H1 (cell line): Measurements from ENCODE around the gene FRAT2. TPM values are rescaled to one million over a fixed set of nuclear protein-coding genes. Genes with fewer than 3 reads are reported as not detected.

Source experiments
- CTCF ChIA-PET: fragments of 300-600 bp; sonication (Branson Sonifier 250); formaldehyde crosslinking; loops from one replicate; lab custom pipeline; 2021; ENCODE audit not compliant: partially characterized antibody; lab: Charles Lee
- POLR2A ChIA-PET: fragments of 300-600 bp; sonication (Branson Sonifier 250); formaldehyde crosslinking; loops from one replicate; lab custom pipeline; 2021; ENCODE audit warnings: inconsistent platforms; ENCODE audit not compliant: partially characterized antibody; lab: Charles Lee
- DNase-seq, 2 experiments: peaks; one replicate each; pipeline versions ENCODE4 v3.0.0 to v3.0.0-alpha.2; 2010 to 2022; ENCODE audit warnings: low spot score in 2 of 2, low read depth in 1 of 2, mixed read lengths in 1 of 2
- FAIRE-seq: peaks from 2 replicates; lab custom pipeline; 2011; peaks lifted over from hg19 to GRCh38; lab: Jason Lieb, UNC
- H2AFZ ChIP-seq: 2 replicates; pipeline ENCODE4 v1.8.1; 2012; ENCODE audit warnings: low read length, inconsistent platforms
- H2AK5ac ChIP-seq: 2 replicates; pipeline ENCODE4 v1.6.1; 2013; ENCODE audit warnings: low read depth, low read length
- H2BK120ac ChIP-seq: replicated peaks from 2 replicates; pipeline ENCODE3; 2013; ENCODE audit warnings: low read depth, low read length, inconsistent platforms
- H2BK12ac ChIP-seq: 2 replicates; pipeline ENCODE4 v1.6.1; 2013; ENCODE audit warnings: low read depth, low read length
- H2BK15ac ChIP-seq: 2 replicates; pipeline ENCODE4 v1.6.1; 2013; ENCODE audit warnings: low read length
- H2BK20ac ChIP-seq: 2 replicates; pipeline ENCODE4 v1.6.1; 2013; ENCODE audit warnings: low read length
- H2BK5ac ChIP-seq: 2 replicates; pipeline ENCODE4 v1.6.1; 2013; ENCODE audit warnings: low read depth, low read length
- H3K14ac ChIP-seq: 2 replicates; pipeline ENCODE4 v1.6.1; 2013; ENCODE audit warnings: inconsistent platforms; ENCODE audit not compliant: insufficient read length
- H3K18ac ChIP-seq: 2 replicates; pipeline ENCODE4 v1.6.1; 2013; ENCODE audit warnings: low read length; ENCODE audit errors: extremely low read depth
- H3K23ac ChIP-seq: 2 replicates; pipeline ENCODE4 v1.6.1; 2013; ENCODE audit warnings: inconsistent platforms; ENCODE audit not compliant: insufficient read length
- H3K23me2 ChIP-seq: 2 replicates; pipeline ENCODE4 v1.6.1; 2013; ENCODE audit warnings: low read depth, low read length
- H3K27ac ChIP-seq: 2 replicates; pipeline ENCODE4 v1.6.1; 2011; ENCODE audit warnings: low read depth, low read length, inconsistent platforms
- H3K27me3 ChIP-seq, 4 experiments: replicated peaks in 1 of 4; 1 replicate in 1 of 4; 2 replicates in 3 of 4; pipeline versions ENCODE4 v1.6.1 to v1.8.1; 2011 to 2013; ENCODE audit warnings: low read length in 3 of 4, mild to moderate bottlenecking in 3 of 4, inconsistent platforms in 2 of 4, mixed read lengths in 2 of 4, moderate library complexity in 1 of 4; ENCODE audit not compliant: control insufficient read depth in 3 of 4, insufficient read depth in 3 of 4; ENCODE audit errors: extremely low read depth in 1 of 4
- H3K36me3 ChIP-seq, 4 experiments: 2 replicates each; pipeline versions ENCODE4 v1.6.1 to v1.8.1; 2011 to 2013; ENCODE audit warnings: mild to moderate bottlenecking in 4 of 4, low read length in 3 of 4, moderate library complexity in 2 of 4, control low read depth in 1 of 4, inconsistent platforms in 1 of 4; ENCODE audit not compliant: insufficient read depth in 4 of 4, control insufficient read depth in 2 of 4
- H3K4ac ChIP-seq: replicated peaks from 2 replicates; pipeline ENCODE3; 2013; ENCODE audit warnings: low read length, low read depth, mixed read lengths, inconsistent platforms; ENCODE audit not compliant: insufficient read length
- H3K4me1 ChIP-seq, 4 experiments: replicated peaks in 1 of 4; 1 replicate in 1 of 4; 2 replicates in 3 of 4; pipeline versions ENCODE4 v1.6.1 to v1.8.1; 2011 to 2013; ENCODE audit warnings: low read length in 3 of 4, inconsistent platforms in 2 of 4, mixed read lengths in 1 of 4; ENCODE audit not compliant: insufficient read depth in 4 of 4, control insufficient read depth in 3 of 4
- H3K4me2 ChIP-seq, 2 experiments: 2 replicates each; pipeline versions ENCODE4 v1.6.1 to v1.8.1; 2011 to 2013; ENCODE audit warnings: low read depth in 2 of 2, low read length in 2 of 2, control low read depth in 1 of 2, inconsistent platforms in 1 of 2, mild to moderate bottlenecking in 1 of 2; ENCODE audit not compliant: insufficient read depth in 1 of 2
- H3K4me3 ChIP-seq, 4 experiments: fragments of 200-600, 300-600 bp in 1 of 4; sonication (generic), shearing (Covaris generic), sonication (Bioruptor Twin) in 1 of 4; 2 replicates each; pipeline versions ENCODE4 v1.5.1 to v1.8.1; 2011 to 2016; ENCODE audit warnings: low read length in 4 of 4, low read depth in 3 of 4, control low read depth in 2 of 4, inconsistent platforms in 2 of 4, mild to moderate bottlenecking in 2 of 4, mixed read lengths in 1 of 4, moderate library complexity in 1 of 4; ENCODE audit not compliant: insufficient read depth in 2 of 4; ENCODE audit errors: extremely low read depth in 1 of 4
- H3K56ac ChIP-seq: replicated peaks from 2 replicates; pipeline ENCODE3; 2013; ENCODE audit warnings: low read depth, mild to moderate bottlenecking, mixed read lengths, low read length, inconsistent platforms; ENCODE audit not compliant: insufficient read length
- H3K79me1 ChIP-seq: 2 replicates; pipeline ENCODE4 v1.6.1; 2013; ENCODE audit warnings: low read depth, low read length, control low read depth
- H3K79me2 ChIP-seq, 2 experiments: 2 replicates each; pipeline versions ENCODE4 v1.6.1 to v1.8.1; 2012 to 2013; ENCODE audit warnings: low read length in 2 of 2, mild to moderate bottlenecking in 2 of 2, inconsistent platforms in 1 of 2; ENCODE audit not compliant: insufficient read depth in 2 of 2, control insufficient read depth in 1 of 2
- H3K9ac ChIP-seq, 4 experiments: replicated peaks in 1 of 4; 1 replicate in 1 of 4; 2 replicates in 3 of 4; pipeline versions ENCODE4 v1.6.1 to v1.8.1; 2011 to 2013; ENCODE audit warnings: low read depth in 3 of 4, low read length in 3 of 4, control low read depth in 2 of 4, mild to moderate bottlenecking in 2 of 4, moderate library complexity in 2 of 4, inconsistent platforms in 1 of 4; ENCODE audit errors: extremely low read depth in 1 of 4
- H3K9me3 ChIP-seq, 2 experiments: 2 replicates each; pipeline versions ENCODE4 v1.6.1 to v1.8.1; 2012 to 2013; ENCODE audit warnings: mild to moderate bottlenecking in 2 of 2, moderate library complexity in 2 of 2, control low read depth in 1 of 2, inconsistent platforms in 1 of 2, low read depth in 1 of 2, low read length in 1 of 2, mixed read lengths in 1 of 2; ENCODE audit not compliant: insufficient read depth in 2 of 2
- H4K20me1 ChIP-seq, 2 experiments: replicated peaks in 1 of 2; 2 replicates each; pipeline versions ENCODE3 to v1.8.1; 2011 to 2013; ENCODE audit warnings: inconsistent platforms in 2 of 2, low read length in 2 of 2, mild to moderate bottlenecking in 1 of 2; ENCODE audit not compliant: insufficient read depth in 2 of 2, control insufficient read depth in 1 of 2
- H4K5ac ChIP-seq: 2 replicates; pipeline ENCODE4 v1.6.1; 2013; ENCODE audit warnings: low read length, low read depth, mixed read lengths, inconsistent platforms; ENCODE audit not compliant: insufficient read length
- H4K8ac ChIP-seq: 2 replicates; pipeline ENCODE4 v1.8.0; 2013; ENCODE audit warnings: mild to moderate bottlenecking, moderate library complexity, low read length, inconsistent platforms; ENCODE audit not compliant: insufficient read depth; ENCODE audit errors: extremely low read depth
- H4K91ac ChIP-seq: replicated peaks from 2 replicates; pipeline ENCODE3; 2013; ENCODE audit warnings: low read length, mixed read lengths, inconsistent platforms; ENCODE audit not compliant: insufficient read length
- GTF2F1 ChIP-seq: IDR thresholded peaks from 2 replicates; pipeline ENCODE4 v1.6.1; 2012; ENCODE audit warnings: low read depth, low read length, improper control_type of control experiment, borderline replicate concordance
- WGBS, 2 experiments: shearing (Covaris generic) in 1 of 2; methylation state at CpG; one replicate each; pipeline versions ENCODE4 v1.1.6 to v1.1.7; 2013 to 2015; ENCODE audit warnings: low lambda C conversion rate in 2 of 2, mixed read lengths in 2 of 2, inconsistent platforms in 1 of 2, low coverage in 1 of 2, missing lambda C conversion rate in 1 of 2; ENCODE audit not compliant: insufficient replicate concordance in 2 of 2, insufficient coverage in 1 of 2, insufficient read length in 1 of 2; ENCODE audit errors: extremely low coverage in 1 of 2, missing lambda C conversion rate in 1 of 2; 5-methylcytosine and 5-hydroxymethylcytosine counted together
- polyA plus RNA-seq, 7 experiments: library from polyadenylated mRNA; depleted of rRNA in 3 of 7; stranded (reverse) in 5 of 7; unstranded in 2 of 7; fragments of >200 nt in 5 of 7; fragments of 200-250 nt in 2 of 7; gene quantifications; 1 replicate in 5 of 7; 2 replicates in 1 of 7; 4 replicates in 1 of 7; pipeline versions ENCODE4 v1.2.1 to v1.2.3, GENCODE V29; 2011 to 2013; ENCODE audit warnings: missing spikeins in 2 of 7, mixed read lengths in 2 of 7
- total RNA-seq: library from RNA; stranded (reverse); fragmentation: NEBNext Ultra II Directional; extraction: Animal tissue kit (Norgen Biotek cat#: 25700); gene quantifications from 2 replicates; pipeline ENCODE4 v1.2.1, GENCODE V29; 2021

FRAT2 gene
- total and polyA plus RNA-seq, 2 of the 8 experiments (the other 6 are each of a cell fraction or from before 2014, with no cell fraction given) = 47.4 to 83.0 TPM

GRCh38 chr10:97341416-97341815 is 6.9 kb upstream of the FRAT2 start:
- Histone ChIP-seq H3K18ac (no peak overlapping the region), H3K4ac (no peak overlapping the region), H2AFZ (no peak overlapping the region), H3K27me3 (no peaks in the 10 kb centered on the region), H3K79me2 (no peaks in the 10 kb centered on the region), H3K14ac (no peak overlapping the region), H2BK120ac (no peak overlapping the region), H4K8ac (no peak overlapping the region), H3K56ac (no peak overlapping the region), H3K23me2 (no peaks in the 10 kb centered on the region), H3K27ac (no peak overlapping the region), H3K9ac (no peak overlapping the region), H3K23ac (no peak overlapping the region), H2BK12ac (no peak overlapping the region; the same call in 1 of the 2 replicates), H3K36me3 (no peaks in the 10 kb centered on the region), H3K9me3 (no peaks in the 10 kb centered on the region), H3K79me1 (no peaks in the 10 kb centered on the region), H2BK20ac (no peak overlapping the region), H2BK15ac (no peak overlapping the region), H2BK5ac (no peak overlapping the region), H3K4me2 (no peak overlapping the region), H4K91ac (no peak overlapping the region), H3K4me1 (peaks cover 5 to 7% (median 6%) of the 10 kb centered on the region in 4 experiments), H2AK5ac (no peak overlapping the region), H3K4me3 (no peak overlapping the region), H4K5ac (no peak overlapping the region), H4K20me1 (no peaks in the 10 kb centered on the region)
- DNase-seq = no peak
- ChIA-PET CTCF (interaction anchor here (0.8 to 3.3 kb wide), 8 partner anchors 9 to 316 kb away, joined by 3 to 24 read pairs (median 3); no protein-coding TSS in a partner anchor), POLR2A (interaction anchor here (1.0 to 1.8 kb wide), 3 partner anchors 8 to 18 kb away, joined by 3 to 8 read pairs (median 5); no protein-coding TSS in a partner anchor)
- no peak for FAIRE-seq
- 93% methylated on average over 2 of the region's 2 CpGs; no CpG with 5 or more reads in 1 of the 2 experiments for WGBS, 2 experiments
- no peak for TF ChIP-seq GTF2F1
